Dendritic cell treated with granulocyte-macrophage colony-stimulating factor and Interleukin-4, amounts not matched to agents 40 ng/mL and 50 ng/mL, for 4 days (primary cell): ENCODE results near the gene MAP3K12.

Source experiments
- H3K27ac Mint-ChIP-seq: one replicate; pipeline ENCODE4 v1.8.0; 2022; ENCODE audit warnings: mild to moderate bottlenecking, mixed read lengths
- H3K27me3 Mint-ChIP-seq: one replicate; pipeline ENCODE4 v1.8.0; 2022; ENCODE audit warnings: mild to moderate bottlenecking, mixed read lengths
- H3K36me3 Mint-ChIP-seq: one replicate; pipeline ENCODE4 v1.8.0; 2022; ENCODE audit warnings: low read depth, mixed read lengths
- H3K4me1 Mint-ChIP-seq: one replicate; pipeline ENCODE4 v1.8.0; 2022; ENCODE audit warnings: low read depth, mixed read lengths
- H3K4me3 Mint-ChIP-seq: one replicate; pipeline ENCODE4 v1.8.0; 2022; ENCODE audit warnings: mild to moderate bottlenecking, moderate library complexity, mixed read lengths
- H3K9me3 Mint-ChIP-seq: one replicate; pipeline ENCODE4 v1.8.0; 2022; ENCODE audit warnings: mixed read lengths
- intact Hi-C: fragments of 100-400 bp; cut with micrococcal nuclease; formaldehyde crosslinking; loops from one replicate; pipeline ENCODE4 v1.15.0; 2022

The MAP3K12 gene

DNA sequence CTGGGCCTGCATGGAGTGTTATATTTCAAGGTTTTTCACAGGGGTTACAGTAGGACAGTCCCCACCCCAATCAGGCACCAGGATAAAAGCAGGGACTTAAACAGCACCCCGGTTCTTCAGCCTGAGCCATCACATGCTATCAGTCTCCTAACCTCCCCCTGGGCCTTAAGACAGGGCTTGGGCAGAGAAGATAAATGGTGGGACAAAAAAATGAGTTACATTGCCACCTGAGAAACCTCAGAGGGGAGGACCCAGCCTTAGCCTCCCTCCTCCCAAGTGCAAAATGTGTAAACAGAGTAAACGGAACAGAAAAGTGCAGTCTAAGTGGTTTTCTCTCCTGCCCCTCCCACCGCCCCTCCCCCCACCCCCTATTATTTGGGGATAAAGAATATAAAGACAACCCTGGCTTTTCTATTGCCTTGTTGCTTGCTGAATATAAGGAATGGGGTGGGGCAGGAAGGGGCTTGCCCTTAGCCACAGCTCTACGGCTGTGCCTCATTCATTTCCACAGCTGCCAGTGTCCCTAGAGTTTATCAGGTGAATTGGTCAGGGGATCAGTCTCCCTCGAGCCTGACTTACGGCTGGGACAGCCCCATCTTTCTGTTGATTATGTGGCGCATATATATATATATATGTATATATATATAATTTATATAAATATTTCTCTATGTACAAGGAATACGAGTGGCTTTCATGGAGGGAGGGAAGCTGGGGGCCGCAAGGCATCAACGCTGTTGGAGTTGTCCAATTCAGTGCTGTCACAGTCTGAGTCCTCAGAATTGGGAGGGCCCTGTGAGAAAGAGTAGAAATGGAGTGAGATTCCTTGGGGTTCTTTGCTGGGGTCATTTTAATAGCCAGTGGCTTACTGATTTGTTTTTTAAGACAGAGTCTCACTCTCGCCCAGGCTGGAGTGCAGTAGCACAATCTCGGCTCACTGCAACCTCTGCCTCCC is 18.5 kb downstream of the MAP3K12 start:
- H3K9me3 Mint-ChIP-seq, result no peaks in the 10 kb centered on the region
- H3K4me1 Mint-ChIP-seq, result no peaks in the 10 kb centered on the region
- no peak overlapping the region for H3K4me3 Mint-ChIP-seq
- intact Hi-C loops, result no loop called here
- no peak overlapping the region for H3K27ac Mint-ChIP-seq
- peaks cover 99% of the 10 kb centered on the region for H3K36me3 Mint-ChIP-seq
- H3K27me3 Mint-ChIP-seq, result no peaks in the 10 kb centered on the region

DNA sequence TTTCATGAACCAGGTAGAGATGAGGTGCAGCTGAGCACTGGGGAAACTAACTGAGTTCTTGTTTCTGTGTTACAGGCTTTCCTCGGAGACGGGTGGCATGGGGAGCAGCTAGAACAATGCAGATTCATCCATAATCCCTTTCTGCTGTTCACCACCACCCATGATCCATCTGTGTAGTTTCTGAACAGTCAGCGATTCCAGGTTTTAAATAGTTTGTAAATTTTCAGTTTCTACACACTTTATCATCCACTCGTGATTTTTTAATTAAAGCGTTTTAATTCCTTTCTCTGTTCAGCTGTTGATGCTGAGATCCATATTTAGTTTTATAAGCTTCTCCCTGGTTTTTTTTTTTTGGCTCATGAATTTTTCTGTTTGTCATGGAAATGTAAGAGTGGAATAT is 19.9 kb downstream of the MAP3K12 start:
- H3K9me3 Mint-ChIP-seq, result no peaks in the 10 kb centered on the region
- H3K4me1 Mint-ChIP-seq, result peaks cover 9% of the 10 kb centered on the region
- intact Hi-C loops, result no loop called here
- H3K36me3 Mint-ChIP-seq, result peaks cover 100% of the 10 kb centered on the region
- no peaks in the 10 kb centered on the region for H3K27me3 Mint-ChIP-seq
- H3K4me3 Mint-ChIP-seq, result no peak overlapping the region
- no peak overlapping the region for H3K27ac Mint-ChIP-seq

DNA sequence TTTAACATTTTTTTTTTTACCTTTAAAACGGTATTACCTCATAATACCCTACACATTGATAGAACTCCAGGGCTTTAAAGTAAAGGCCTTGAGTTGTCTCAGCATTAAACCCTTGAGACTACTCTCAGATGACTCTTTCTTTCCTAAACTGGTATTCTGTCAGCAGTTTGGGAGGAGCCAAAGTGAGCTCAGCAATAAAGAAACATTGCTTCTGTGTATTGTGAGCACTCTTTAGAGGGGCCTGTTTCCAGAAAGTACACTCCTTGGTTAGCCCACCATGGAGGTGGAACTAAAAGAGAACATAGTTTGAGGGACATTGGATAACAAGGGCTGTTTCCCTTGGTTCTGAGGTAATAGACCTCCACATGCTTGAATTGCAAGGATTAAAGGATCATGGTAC is 20.4 kb downstream of the MAP3K12 start:
- H3K36me3 Mint-ChIP-seq, result peaks cover 100% of the 10 kb centered on the region
- H3K9me3 Mint-ChIP-seq, result no peaks in the 10 kb centered on the region
- intact Hi-C loops, result no loop called here
- H3K4me1 Mint-ChIP-seq, result peaks cover 13% of the 10 kb centered on the region
- H3K27ac Mint-ChIP-seq, result no peak overlapping the region
- H3K27me3 Mint-ChIP-seq, result no peaks in the 10 kb centered on the region
- no peak overlapping the region for H3K4me3 Mint-ChIP-seq

DNA sequence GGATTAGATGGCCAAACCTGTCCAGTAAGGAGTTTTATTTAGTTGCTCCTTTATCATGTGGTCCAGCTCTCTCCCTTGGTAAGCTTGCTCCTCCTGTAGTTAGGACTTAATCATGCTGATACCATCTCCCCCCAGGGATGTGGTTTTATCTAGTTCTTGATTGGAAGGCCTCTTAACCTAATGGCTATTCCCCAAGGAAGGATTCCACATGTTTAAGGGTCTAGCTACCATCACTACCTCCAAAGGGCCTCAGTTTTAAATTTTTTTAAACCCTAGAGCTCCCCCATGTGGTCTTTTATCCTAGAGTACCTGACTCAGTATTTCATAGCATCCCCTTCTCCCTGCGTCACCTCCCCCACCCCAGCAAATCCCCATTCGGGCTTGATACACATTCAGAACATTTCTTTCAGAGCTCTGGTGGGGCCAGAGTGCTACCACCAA is 22.5 kb downstream of the MAP3K12 start:
- H3K27ac Mint-ChIP-seq, result no peak overlapping the region
- no peak overlapping the region for H3K4me3 Mint-ChIP-seq
- intact Hi-C loops, result no loop called here
- H3K27me3 Mint-ChIP-seq, result no peaks in the 10 kb centered on the region
- peaks cover 100% of the 10 kb centered on the region for H3K36me3 Mint-ChIP-seq
- no peaks in the 10 kb centered on the region for H3K9me3 Mint-ChIP-seq
- peaks cover 31% of the 10 kb centered on the region for H3K4me1 Mint-ChIP-seq

DNA sequence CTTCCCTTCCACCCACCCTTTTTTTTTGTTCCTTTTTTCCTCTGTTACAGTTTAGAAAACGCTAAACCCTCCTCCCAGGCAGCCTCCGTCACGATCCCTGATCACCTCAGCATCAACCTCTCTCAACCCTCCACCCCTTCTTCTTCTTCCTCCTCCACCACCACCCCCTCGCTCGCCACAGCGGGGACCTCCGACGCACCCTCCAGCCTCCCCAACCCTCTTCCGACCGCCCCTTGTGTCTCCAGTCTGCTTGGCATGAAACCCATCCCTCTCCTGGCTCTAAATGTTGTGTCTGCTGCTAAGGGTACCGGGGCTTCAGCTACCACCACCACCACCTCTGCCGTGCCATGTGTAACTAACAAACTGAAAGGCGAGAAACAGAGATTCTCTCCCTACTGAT is 24.4 kb downstream of the MAP3K12 start:
- H3K36me3 Mint-ChIP-seq, result peaks cover 100% of the 10 kb centered on the region
- H3K27ac Mint-ChIP-seq, result peak overlapping the region; percentile 15
- H3K9me3 Mint-ChIP-seq, result no peaks in the 10 kb centered on the region
- intact Hi-C loops, result no loop called here
- H3K27me3 Mint-ChIP-seq, result no peaks in the 10 kb centered on the region
- H3K4me3 Mint-ChIP-seq, result no peak overlapping the region
- peaks cover 42% of the 10 kb centered on the region for H3K4me1 Mint-ChIP-seq

DNA sequence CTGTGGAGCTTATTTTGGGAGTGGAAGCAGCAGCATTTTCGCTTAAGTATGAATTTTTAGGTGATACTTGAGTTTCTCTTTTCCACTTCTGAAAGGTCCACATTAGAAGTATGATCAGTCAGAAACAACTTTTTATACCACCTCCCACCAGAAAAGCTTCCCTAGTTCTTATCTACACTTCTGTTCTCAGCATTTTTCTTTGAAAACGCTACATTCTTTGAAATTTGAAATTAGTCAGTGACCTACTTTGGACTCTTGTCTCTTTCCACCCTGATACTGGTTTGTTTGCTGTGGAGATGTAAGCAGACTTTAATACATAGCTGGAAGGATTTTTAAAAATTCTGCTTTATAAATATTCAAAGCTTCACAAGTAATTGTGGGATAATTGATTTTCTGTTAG is 25.2 kb downstream of the MAP3K12 start:
- H3K27ac Mint-ChIP-seq, result peak overlapping the region; percentile 15
- peaks cover 100% of the 10 kb centered on the region for H3K36me3 Mint-ChIP-seq
- intact Hi-C loops, result no loop called here
- peaks cover 42% of the 10 kb centered on the region for H3K4me1 Mint-ChIP-seq
- no peaks in the 10 kb centered on the region for H3K9me3 Mint-ChIP-seq
- no peaks in the 10 kb centered on the region for H3K27me3 Mint-ChIP-seq
- H3K4me3 Mint-ChIP-seq, result no peak overlapping the region

DNA sequence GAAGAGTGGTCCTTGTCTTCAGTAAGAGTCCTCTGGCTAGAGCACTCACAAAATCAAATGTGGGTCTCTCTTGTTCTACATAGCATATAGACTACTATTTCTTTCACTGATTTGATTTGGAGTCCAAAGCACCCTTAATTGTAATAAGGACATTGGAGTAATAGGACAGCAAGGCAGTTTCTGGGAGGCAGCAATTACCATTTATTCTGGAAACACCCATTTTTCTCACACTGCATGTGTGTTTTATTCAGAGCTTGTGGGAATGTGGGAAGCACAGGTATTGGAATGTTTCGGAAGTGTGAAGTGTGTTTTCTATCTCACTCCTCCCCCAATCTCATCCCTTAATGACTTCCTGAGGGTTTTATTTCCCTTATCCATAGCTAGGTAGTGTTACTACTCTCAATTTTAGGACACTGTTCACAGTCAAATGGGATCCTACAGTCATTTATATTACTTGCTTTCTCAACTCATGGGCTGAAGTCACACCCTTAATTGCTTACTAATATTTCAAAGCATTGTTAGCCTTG is 27.1 kb downstream of the MAP3K12 start:
- intact Hi-C loops, result no loop called here
- Mint-ChIP-seq H3K4me3 (no peak overlapping the region), H3K4me1 (peaks cover 43% of the 10 kb centered on the region), H3K27ac (no peak overlapping the region), H3K27me3 (no peaks in the 10 kb centered on the region), H3K9me3 (no peaks in the 10 kb centered on the region), H3K36me3 (peaks cover 100% of the 10 kb centered on the region)

DNA sequence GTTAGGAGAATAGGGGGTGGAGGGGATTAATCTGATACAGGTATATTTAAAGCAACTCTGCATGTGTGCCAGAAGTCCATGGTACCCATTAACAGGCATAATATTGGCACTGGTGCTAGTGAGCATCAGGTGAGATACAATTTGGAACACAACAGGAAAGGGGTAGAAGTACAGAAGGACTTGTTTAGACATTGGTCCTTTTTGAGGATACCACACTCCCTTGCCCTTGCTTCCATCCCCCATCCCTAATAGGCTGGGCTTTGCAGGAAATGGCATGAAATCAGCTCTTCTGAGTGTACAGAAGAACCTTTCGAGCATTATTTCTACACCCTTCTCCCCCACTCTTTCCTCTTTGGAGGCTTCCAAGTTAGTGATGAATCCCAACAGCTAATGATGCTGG is 31.0 kb downstream of the MAP3K12 start:
- Mint-ChIP-seq H3K4me3 (no peak overlapping the region), H3K4me1 (peaks cover 58% of the 10 kb centered on the region), H3K27me3 (no peaks in the 10 kb centered on the region), H3K27ac (no peak overlapping the region), H3K9me3 (no peaks in the 10 kb centered on the region), H3K36me3 (peaks cover 100% of the 10 kb centered on the region)
- intact Hi-C loops, result loop anchor here (5.0 kb wide), 1 partner anchor 39 kb away; the partner anchor contains the start of gene NPFF

DNA sequence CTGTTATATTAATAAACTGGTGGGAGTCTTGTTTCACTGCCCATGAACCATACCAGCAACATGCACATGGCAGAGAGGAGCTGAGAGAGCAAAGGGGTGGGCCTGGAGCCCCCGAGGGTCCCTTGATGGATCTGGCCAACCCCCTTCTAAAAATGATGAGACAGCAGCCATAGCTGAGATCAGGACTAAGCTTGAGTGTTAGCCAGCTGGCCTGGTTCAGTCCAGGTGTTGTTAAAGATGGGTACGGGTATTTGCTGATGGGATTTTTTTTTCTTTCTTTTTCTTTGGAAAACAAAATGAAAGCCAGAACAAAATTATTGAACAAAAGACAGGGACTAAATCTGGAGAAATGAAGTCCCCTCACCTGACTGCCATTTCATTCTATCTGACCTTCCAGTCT is 31.4 kb downstream of the MAP3K12 start:
- no peak overlapping the region for H3K27ac Mint-ChIP-seq
- peaks cover 100% of the 10 kb centered on the region for H3K36me3 Mint-ChIP-seq
- H3K9me3 Mint-ChIP-seq, result no peaks in the 10 kb centered on the region
- H3K27me3 Mint-ChIP-seq, result no peaks in the 10 kb centered on the region
- H3K4me1 Mint-ChIP-seq, result peaks cover 58% of the 10 kb centered on the region
- H3K4me3 Mint-ChIP-seq, result no peak overlapping the region
- intact Hi-C loops, result loop anchor here (5.0 kb wide), 1 partner anchor 39 kb away; the partner anchor contains the start of gene NPFF

DNA sequence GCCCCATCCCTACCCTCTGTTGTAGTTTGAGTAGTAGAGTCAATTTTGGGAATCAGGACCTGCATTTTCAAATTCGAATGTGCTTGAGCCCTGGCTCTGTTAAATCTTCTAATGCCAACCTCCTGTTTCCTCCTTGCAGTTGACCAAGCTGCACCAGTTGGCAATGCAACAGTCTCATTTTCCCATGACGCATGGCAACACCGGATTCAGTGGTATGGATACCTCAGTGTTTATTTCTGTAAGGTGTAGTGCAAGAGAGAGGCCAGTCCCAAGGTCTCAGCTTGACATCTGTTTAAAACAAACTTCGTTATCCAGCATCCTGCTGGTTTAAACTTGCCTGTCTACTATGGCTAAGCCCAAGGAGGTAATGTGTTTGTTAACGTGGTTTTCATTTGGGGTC is 32.2 kb downstream of the MAP3K12 start:
- Mint-ChIP-seq H3K4me3 (no peak overlapping the region), H3K36me3 (peaks cover 100% of the 10 kb centered on the region), H3K27me3 (no peaks in the 10 kb centered on the region), H3K4me1 (peaks cover 61% of the 10 kb centered on the region), H3K27ac (no peak overlapping the region), H3K9me3 (no peaks in the 10 kb centered on the region)
- intact Hi-C loops, result loop anchor here (5.0 kb wide), 1 partner anchor 40 kb away; the partner anchor contains the start of gene NPFF

DNA sequence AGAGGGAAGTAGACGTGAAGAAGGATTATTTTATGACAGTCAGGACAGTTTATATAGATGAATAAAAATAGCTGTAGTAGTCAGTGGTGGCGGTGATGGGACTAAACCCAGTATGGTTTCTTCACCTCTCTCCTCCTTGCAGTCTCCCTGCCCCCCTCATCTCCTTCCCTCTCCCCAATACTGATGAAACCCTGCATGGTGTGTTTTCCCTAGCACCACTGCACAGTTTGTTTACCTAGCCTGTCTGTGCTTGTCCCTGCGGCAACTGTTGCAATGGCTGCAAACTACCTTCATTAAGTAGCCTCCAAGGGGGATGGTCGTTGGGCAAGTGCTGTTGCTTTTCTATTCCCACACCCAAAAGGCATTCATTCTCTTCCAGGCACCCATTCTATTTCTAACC is 32.6 kb downstream of the MAP3K12 start:
- no peaks in the 10 kb centered on the region for H3K9me3 Mint-ChIP-seq
- peaks cover 56% of the 10 kb centered on the region for H3K4me1 Mint-ChIP-seq
- H3K27ac Mint-ChIP-seq, result peak overlapping the region; percentile 74
- intact Hi-C loops, result loop anchor here (5.0 kb wide), 1 partner anchor 41 kb away; the partner anchor contains the start of gene NPFF
- H3K4me3 Mint-ChIP-seq, result no peak overlapping the region
- peaks cover 100% of the 10 kb centered on the region for H3K36me3 Mint-ChIP-seq
- no peaks in the 10 kb centered on the region for H3K27me3 Mint-ChIP-seq

DNA sequence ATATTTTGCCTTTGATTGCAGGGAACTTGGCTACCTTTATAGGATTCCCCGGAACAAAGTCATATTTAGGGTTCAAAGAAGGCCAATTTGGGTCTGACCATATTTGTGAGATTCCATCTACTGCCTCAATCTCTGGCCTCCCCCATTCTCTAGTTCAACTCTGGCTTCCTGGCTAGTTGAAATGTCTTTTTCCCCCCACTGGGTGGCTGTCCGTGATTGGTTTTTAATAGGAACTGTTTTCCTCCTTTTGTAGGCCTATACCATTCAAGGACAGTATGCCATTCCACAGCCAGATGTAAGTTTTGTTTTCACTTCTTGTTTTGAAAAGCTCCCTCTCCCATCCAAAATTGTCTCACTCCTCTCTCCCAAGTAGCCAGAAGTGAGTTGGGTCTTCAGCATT is 33.6 kb downstream of the MAP3K12 start:
- peak overlapping the region; percentile 74 for H3K27ac Mint-ChIP-seq
- H3K36me3 Mint-ChIP-seq, result peaks cover 100% of the 10 kb centered on the region
- H3K4me1 Mint-ChIP-seq, result peaks cover 52% of the 10 kb centered on the region
- intact Hi-C loops, result loop anchor here (5.0 kb wide), 1 partner anchor 42 kb away; the partner anchor contains the start of gene NPFF
- H3K9me3 Mint-ChIP-seq, result no peaks in the 10 kb centered on the region
- no peaks in the 10 kb centered on the region for H3K27me3 Mint-ChIP-seq
- peak overlapping the region; percentile 30 for H3K4me3 Mint-ChIP-seq

DNA sequence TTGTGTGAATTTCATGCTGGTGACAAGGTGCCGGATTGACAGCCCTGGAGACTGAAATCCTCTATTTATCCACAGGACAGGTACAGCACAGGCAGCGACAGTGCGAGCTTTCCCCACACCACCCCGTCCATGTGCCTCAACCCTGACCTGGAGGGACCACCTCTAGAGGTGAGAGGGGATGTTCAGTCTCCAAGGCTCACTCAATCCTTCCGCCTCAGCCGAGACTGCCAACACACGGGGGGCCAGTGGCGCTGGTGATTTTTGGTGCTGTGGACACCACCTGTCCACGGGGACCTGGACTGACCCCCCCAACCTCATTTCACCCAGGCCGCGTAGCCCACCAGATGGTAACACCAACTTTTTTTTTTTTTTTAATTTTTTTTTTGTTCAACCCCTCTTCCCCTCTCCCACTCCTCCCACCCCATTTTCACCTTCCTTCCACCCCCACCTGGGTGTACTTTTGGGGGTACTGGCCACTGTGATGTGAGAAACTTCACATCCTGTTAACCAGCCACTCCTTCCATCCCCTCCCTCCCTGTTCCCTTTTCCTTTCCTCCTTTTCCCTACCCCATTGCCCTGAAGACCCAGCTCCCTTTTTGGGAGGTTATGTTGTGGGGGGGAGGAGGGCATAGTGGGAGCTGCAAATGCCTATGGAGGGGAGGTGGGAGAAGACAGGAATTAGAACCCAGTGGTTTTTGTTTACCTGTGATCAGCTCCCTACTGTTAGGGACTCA is 34.4 kb downstream of the MAP3K12 start:
- H3K4me3 Mint-ChIP-seq, result peak overlapping the region; percentile 13
- intact Hi-C loops, result loop anchor here (5.0 kb wide), 1 partner anchor 42 kb away; the partner anchor contains the start of gene NPFF
- peaks cover 100% of the 10 kb centered on the region for H3K36me3 Mint-ChIP-seq
- peak overlapping the region; percentile 74 for H3K27ac Mint-ChIP-seq
- no peaks in the 10 kb centered on the region for H3K9me3 Mint-ChIP-seq
- H3K27me3 Mint-ChIP-seq, result no peaks in the 10 kb centered on the region
- H3K4me1 Mint-ChIP-seq, result peaks cover 58% of the 10 kb centered on the region
